Stimulated activated CD4-positive, alpha-beta T cell treated with anti-CD3 and anti-CD28 coated beads, TNF-alpha, amount 100 ng/mL, for 1 hour (primary cell): ENCODE measurements around the gene SPATS2.

Source experiments
- DNase-seq, 3 donors: peaks; one replicate each; pipeline ENCODE4 v3.0.0-alpha.2; 2020; ENCODE audit warnings: low read depth in 3 of 3, low spot score in 1 of 3

SPATS2 gene

DNA sequence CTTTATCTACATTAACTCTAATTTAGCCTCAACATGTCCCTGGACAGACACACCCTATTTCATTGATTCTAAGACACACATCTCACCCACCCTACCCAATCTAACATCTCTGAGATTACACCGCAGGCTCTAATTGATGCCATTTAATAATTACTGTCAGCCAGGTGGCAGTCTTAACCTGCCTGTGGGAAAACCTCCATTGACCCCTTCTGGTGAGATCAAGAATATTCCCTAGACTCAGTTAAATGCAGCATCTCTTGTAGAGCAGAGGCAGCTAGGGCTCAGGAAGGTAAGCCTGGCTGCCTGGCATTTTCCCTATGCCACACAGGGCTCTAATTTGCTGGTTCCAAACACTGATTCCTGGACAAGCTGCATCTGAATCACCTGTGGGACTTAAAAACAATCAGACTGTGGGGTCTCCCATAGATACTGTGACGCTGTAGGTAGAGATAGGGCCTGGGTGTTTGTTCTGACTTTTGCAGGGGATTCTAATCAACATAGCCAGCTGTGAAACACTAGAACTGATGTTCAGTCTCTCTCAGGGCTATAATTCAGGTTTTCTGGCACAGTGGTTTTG lies 186.3 kb downstream of the SPATS2 start:
- no peak for DNase-seq

DNA sequence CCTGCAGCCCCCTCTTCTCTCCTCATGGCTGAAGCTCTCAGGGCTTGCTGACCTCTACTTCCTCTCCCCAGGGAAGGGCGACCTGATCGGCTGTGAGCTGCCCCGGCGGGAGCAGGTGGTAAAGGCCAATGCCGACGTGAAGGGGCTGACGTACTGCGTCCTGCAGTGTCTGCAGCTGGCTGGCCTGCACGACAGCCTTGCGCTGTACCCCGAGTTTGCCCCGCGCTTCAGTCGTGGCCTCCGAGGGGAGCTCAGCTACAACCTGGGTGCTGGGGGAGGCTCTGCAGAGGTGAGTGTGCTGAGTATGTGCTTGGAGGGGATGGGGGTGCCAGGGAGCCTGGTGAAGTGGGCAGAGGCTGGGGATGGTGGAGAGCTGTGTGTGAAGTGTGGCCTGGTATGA lies 187.0 kb downstream of the SPATS2 start:
- no peak for DNase-seq

DNA sequence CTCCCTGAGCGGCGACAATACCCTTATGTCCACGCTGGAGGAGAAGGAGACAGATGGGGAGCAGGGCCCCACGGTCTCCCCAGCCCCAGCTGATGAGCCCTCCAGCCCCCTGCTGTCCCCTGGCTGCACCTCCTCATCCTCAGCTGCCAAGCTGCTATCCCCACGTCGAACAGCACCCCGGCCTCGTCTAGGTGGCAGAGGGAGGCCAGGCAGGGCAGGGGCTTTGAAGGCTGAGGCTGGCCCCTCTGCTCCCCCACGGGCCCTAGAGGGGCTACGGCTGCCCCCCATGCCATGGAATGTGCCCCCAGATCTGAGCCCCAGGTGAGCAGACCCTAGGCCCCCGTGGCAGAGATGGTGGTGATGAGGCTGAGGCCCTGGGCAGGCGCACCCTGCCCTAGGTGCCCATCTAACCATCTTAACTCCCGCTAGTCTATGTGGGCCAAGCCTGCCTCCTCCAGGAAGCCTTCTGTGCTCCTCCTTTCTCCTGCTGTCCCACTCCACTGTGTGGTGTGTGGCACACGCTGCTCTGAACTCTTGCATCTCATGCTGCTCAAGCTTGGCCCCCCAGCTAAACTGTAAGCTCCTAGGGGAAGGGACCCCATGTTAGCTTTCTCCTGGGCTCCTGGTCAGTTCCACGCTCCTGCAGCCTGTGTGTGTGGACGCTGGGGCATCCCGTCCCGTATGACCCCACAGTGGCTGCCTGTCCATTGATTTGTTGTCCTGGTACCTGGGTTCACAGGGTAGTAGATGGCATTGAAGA lies 188.5 kb downstream of the SPATS2 start:
- DNase-seq: no peak

DNA sequence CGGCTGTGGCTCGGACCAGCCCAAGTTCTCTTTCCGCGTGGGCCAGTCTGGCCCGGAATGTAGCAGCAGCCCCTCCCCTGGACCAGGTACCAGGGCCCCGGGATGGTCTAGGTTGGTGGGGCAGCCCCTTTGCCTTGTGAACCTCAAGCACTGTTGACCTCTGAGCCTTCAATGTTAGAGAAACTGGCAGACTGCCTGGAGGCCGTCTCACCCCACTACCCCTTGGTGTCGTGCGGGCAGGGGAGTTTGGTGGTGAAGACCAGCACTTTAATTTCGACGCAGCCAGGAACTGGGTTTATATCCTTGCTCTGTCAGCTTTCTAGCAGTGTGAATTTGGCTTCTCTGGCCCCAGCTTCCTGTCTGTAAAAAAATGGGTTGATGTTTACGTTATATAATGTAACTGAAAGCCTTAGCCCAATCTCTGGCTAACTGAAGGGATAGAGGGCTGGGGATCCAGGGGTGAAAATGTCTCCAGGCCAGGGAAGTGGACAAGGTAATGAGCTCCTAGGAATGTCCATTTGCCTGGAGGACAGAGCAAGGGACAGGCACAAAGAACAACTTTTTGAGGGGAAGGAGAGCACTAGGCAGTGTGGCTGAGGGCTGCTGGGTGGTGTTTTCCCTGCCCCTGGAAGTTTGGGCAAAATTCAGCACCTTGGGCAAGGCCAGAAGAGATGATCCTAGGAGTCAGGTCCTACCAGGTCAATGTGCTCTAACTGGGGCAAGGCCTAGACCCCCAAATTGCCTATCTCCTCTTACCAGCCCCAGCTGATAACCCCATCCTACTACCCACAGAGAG lies 189.3 kb downstream of the SPATS2 start:
- no peak for DNase-seq

DNA sequence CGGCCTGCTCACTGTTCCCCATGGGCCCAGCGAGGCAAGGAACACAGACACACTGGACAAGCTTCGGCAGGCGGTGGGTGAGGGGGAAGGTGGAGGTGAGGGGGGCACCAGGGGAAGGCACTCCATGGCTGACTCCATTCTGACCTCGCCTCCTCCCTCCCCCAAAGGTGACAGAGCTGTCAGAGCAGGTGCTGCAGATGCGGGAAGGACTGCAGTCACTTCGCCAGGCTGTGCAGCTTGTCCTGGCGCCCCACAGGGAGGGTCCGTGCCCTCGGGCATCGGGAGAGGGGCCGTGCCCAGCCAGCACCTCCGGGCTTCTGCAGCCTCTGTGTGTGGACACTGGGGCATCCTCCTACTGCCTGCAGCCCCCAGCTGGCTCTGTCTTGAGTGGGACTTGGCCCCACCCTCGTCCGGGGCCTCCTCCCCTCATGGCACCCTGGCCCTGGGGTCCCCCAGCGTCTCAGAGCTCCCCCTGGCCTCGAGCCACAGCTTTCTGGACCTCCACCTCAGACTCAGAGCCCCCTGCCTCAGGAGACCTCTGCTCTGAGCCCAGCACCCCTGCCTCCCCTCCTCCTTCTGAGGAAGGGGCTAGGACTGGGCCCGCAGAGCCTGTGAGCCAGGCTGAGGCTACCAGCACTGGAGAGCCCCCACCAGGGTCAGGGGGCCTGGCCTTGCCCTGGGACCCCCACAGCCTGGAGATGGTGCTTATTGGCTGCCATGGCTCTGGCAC lies 190.1 kb downstream of the SPATS2 start:
- no peak for DNase-seq

DNA sequence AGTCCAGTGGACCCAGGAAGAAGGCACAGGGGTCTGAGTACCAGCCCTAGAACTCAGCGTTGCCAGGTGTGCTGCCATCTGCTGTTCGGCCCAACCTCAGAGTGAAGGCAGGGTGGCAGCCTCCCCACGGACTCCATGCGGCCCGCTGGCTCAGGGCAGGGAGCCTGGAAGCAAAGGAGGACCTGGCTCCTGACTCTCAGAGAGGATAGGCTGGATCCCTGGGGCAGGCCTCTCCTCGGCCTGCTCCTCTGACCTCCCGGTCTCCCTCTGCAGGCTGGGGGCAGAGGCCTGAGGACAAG lies 190.6 kb downstream of the SPATS2 start:
- no peak for DNase-seq

DNA sequence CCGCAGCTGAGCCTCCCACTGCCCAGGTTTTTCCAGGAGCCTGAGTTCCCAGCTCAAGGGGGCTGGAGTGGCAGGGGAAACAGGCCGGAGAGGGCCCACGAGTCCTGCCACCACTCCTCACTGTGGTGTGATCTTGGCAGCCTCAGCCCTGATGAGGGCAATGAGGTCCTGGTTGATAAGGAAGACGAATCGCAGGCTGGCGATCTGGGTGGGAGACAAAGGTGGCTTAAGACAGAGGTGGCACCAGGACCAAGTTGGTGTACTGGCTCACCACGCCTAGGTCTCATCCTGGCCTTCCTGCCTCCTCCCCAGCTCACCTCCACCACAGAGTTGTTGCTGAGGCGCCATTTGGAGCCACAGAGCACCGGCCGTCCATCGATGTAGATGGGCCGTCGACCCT lies 191.3 kb downstream of the SPATS2 start:
- no peak for DNase-seq

DNA sequence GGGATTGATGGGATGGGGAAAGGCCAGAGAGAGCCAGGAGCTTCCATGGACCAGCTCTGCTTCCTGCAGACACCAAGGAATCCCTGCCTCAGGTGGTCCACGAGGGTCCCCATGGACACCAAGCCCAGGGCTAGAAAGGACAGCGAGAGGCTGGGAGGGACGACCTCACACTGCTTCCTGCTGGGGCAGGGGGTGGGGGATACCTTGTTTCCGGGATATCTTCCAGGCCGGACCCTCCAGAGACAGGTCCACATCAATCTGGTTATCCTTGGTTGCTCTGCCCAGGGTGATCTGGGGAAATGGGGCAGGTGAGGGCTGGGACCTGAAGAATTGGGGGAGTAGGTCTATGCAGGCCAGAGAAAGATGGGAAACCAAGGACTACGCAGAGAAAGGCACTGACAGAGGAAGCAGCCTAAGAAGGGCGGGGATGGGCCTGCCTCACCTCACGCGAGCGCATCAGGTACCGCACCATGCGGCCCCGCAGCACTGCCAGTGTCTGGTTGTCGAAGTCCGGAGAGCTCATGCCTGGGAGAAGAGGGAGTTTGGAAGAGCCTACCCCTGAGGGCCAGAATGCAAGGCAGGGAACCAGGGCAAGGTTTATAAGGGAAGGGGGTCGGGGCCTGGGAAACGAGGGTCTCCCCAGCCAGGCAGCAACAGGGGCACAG lies 191.9 kb downstream of the SPATS2 start:
- DNase-seq: no peak

DNA sequence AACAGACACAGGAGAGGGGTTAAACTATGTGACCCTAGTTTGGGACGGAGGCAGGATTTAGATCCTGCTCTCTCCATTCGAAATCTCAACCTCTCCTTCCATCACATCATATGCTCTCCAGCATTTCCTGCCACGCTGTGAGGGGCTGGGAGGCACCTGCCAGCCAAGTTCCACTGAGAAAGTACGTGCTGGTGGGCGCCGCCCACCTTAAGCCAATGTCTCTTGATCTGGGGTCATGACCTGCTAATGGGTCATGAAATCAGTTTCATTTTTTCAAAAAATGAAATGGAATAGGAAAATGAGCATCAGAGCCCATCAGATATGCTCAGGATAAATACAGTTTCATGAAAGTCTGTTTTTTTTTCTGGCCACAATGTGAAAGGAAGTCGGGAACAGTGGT lies 193.4 kb downstream of the SPATS2 start:
- no peak for DNase-seq

DNA sequence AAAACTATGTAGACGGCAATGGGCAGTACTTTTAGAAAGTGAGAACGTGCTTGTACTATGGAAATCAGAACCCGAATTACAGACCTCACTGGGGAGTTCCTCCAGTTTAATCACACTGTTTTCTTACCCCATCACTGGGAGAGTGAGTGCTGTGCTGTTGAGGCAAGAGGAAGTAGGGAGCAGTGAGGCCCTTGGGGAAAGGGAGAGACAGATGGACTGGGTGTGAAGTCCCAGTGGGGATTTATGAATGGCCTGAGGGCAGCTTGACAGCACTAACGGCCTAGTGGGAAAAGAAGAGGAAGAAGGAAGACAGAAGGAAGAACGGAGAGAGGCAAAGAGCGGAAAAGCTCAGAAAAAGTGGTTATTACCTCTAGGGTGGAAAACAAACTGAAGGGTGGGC lies 195.0 kb downstream of the SPATS2 start:
- no peak for DNase-seq

DNA sequence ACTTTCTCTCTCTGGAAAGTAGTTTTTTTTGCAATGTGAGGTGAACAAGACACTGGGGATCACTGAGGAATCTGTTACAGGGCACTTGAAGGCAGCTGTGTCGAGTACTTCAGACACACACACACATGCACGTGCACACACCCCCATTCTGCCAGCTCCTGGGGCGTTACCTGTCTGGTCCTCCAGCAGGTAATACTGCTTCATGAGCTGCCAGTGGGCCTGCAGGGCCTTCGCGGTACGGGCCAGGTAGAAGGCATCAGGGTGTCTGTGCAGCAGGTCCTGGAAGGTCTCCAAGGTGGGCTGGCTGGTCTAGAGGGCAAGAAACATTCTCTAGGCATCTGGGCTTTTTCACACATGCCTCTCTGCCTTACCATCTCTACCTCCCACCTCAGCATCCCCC lies 195.6 kb downstream of the SPATS2 start:
- no peak for DNase-seq

DNA sequence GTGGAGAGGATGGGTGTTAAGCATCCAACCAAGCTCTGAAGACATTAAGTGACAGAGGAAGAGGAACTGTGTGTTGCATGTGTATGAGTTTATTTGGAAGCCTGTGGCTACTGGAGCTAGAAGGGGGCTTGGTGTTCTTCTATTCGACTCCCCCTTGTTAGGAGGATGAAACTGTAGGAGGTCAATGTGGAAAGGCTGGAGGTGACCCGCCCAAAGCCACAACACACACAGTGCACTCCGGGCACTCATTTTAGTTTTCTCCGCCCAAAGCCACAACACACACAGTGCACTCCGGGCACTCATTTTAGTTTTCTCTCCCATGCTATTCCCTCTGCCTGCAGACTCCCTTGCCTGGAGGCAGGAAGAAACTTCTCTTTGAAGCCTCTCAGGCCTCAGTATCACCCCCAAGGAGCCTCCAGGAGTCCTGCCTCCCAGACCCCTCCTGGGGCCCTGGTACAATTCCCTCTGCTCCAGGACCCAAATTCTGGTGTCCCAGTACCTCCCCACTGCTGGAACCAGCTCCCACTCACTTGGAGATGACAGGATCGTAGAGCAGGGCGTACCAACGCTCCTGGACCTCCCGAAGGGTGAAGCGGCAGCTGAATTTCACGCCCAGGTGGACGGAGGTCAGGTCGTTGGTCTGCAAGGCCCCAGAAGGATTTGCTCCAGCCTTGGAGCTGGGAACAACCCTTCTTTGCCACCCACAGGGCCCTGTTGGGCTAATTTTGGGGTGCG lies 196.9 kb downstream of the SPATS2 start:
- DNase-seq: no peak

DNA sequence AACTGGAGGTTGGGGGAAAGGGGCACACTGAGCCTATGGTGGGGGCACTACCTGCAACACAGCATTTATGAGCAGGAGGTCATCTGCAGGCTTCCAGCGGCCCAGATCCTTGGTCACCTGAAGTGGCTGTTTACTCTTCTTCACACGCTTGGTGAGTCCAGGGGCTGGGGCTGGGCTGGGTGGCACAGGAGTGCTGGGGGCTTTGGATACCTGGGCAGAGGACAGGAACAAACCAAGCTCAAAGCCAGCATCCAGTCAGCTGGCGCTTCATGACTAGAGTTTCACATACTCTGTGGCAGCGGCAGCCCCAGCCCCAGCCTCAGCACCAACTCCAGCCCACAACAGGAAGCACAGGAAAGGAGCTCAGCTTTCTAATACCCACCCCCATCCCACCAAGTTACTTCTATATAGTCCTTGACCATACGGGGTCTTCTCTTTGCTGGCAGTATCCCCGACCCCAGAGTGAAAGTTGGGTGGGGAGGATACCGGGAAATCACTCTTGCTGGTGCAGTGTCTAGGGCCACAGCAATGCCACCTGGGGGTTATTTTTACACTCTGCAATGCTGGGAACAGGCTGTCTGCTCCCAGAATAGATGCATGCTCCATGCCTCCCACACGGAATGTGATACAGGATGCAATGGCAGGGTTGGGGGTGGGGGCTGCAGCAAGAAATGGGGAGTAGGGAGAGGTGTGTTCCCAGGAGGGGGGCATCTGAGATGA lies 197.6 kb downstream of the SPATS2 start:
- DNase-seq: no peak

DNA sequence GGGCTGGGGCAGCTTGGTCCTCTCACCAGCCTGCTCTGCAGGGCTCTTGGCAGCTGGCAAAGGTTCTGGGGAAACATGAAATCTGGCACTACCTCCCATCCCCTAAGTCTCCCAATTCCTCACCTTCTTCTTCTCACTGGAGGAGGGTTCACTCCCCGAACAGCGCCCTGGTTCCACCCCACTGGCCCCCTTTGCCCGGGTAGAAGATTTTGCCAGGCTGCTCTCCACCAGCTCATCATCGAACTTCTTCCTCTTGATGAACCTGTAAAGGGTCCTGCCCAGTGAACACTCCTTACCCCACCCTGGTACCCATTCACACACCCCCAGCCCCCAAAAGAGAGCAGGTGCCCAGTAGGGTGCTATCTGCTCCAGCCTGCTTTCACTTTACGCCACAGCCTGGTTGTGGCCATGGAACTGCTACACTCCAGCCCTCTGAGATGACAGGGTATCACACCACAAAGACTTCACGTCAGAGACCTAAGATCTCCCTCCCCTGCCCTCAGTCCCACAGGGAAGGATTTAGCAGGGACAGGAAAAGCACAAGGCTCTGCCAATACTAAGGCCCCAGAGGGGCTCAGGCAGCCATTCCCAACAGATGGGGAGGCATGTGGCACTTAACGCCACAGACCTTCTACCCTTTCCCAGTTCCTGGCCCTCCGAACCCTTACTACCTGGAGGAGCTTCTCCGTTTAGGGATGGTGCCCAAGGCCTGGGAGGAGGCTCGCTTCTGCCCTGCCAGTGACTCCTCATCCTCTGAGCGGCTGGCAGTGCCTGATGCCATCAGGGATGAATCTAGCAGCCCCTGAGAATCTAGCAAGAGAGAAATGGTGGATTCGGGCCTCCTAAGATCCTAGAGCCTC lies 198.4 kb downstream of the SPATS2 start:
- no peak for DNase-seq

DNA sequence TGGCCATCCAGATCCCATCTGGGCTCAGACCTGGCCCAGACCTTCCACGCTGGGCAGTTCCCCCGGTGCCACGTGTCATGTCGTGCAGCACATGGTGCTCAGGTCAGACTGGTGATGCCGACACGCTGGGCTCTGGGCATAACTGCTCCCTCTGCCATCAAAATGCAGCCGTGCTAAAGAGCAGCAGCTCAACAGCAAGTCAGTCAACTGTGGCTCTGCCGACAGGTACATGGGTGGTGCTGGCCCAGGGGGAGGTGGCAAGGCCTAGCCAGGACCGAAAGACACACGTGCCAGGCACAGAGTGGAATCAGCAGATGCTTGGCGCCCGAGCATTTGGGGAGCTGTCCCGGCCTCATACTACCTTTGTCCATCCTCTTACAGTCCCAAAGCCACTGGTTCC lies 199.1 kb downstream of the SPATS2 start:
- no peak for DNase-seq

DNA sequence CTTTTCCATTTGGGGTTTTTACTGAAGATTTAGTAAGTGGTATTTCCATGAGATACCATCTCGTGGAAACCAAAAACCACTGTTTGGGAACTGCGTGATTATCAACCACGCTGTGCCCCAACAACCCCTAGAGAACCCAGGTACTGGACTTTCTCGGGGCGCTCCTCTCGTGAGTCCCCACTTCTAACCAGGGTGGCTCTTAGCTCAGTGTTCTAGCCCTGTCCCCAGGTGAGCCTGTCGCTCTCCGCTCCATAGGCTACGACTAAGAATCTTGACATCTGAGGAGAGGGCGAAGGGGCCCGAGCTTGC lies 200.0 kb downstream of the SPATS2 start:
- no peak for DNase-seq

DNA sequence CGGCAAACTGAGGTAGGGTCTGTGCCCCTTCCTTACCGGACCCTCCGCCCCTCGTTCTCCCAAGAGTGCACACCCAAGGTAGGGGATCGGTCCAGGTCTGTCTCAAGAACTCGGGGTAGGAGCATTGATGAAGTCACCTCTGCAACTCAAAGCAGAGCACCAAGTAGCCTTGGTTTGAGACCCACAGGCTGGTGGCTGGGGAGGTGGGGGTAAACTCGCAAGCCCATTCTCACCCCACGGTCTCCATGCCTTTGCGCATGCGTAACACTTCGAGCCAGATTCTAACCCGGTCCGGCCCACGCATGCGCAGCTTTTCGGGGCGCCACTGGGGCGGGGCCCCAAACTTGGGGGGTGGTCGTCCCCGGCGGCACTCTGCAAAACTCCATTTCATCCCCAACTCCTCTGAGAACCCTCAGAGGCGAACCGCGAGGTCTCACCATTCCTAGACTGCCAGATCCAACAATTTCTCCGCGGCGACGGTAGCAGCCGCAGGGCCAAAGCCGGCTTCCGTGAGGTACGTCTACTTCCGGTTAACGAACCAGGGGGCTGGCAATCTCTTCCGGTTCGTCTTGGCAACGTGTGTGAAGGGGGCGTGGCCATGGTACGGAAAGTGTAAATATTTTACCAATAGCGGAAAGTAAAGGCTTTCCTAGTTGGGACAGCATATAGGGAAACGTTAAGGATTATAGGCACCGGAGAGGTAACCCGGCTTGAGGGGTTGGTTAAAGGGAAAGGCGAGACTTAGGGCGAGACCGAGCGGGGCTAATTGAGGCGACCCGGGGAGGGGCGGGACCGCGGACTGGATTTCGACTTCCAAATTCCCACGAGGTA lies 200.6 kb downstream of the SPATS2 start, which contains the start of gene MCRS1:
MCRS1 (minus strand) TSS at position 532 of the 831 bp plus-strand sequence. CDS start 1,411 bp downstream, outside the sequence.
- DNase-seq: peak; percentile 78 to 81 (median 80)
